ENCODE measurements around the gene TBC1D1. TPM values are rescaled to one million over a fixed set of nuclear protein-coding genes. Genes with fewer than 3 reads are reported as not detected.

TBC1D1 gene
- total and polyA plus RNA-seq, 8 donors: 53.3 to 78.9 (median 71.1) TPM

GRCh38 chr4:37981844-37982720 is 91.2 kb downstream of the TBC1D1 start:
- no peak for TF ChIP-seq CTCF (IDR thresholded peaks at IDR 0.05)
- intact Hi-C loops (cut with DNase I): no loop called here

GRCh38 chr4:37982736-37983135 is 91.9 kb downstream of the TBC1D1 start:
- no peaks in the 10 kb centered on the region for H3K9me3 ChIP-seq
- TF ChIP-seq CTCF (IDR thresholded peaks at IDR 0.05): no peak
- peak overlapping the region in 1 of 2 donors; percentile 1 for H3K27ac ChIP-seq
- no peaks in the 10 kb centered on the region for H3K27me3 ChIP-seq
- no peak overlapping the region for H3K4me3 ChIP-seq
- H3K4me1 ChIP-seq: peaks cover 0 to 56% of the 10 kb centered on the region in 2 donors
- DNase-seq: no peak
- ATAC-seq: no peak
- H3K36me3 ChIP-seq: no peaks in the 10 kb centered on the region
- intact Hi-C loops (cut with DNase I): no loop called here

More at GRCh38 chr4:37981844-37982720, 91.2 kb downstream of the TBC1D1 start:
- no peaks in the 10 kb centered on the region for H3K36me3 ChIP-seq
- H3K4me1 ChIP-seq: peaks cover 0 to 55% of the 10 kb centered on the region in 2 donors
- DNase-seq (no peak), ATAC-seq (no peak)
- H3K27ac ChIP-seq: peak overlapping the region in 1 of 2 donors; percentile 9
- no peaks in the 10 kb centered on the region for H3K27me3 ChIP-seq
- no peaks in the 10 kb centered on the region for H3K9me3 ChIP-seq
- no peak overlapping the region for H3K4me3 ChIP-seq

GRCh38 chr4:37983951-37984350 is 93.1 kb downstream of the TBC1D1 start:
- H3K4me1 ChIP-seq: peaks cover 5 to 54% of the 10 kb centered on the region in 2 donors
- no peaks in the 10 kb centered on the region for H3K36me3 ChIP-seq
- no peak for TF ChIP-seq CTCF (IDR thresholded peaks at IDR 0.05)
- H3K9me3 ChIP-seq: no peaks in the 10 kb centered on the region
- no peak overlapping the region for H3K4me3 ChIP-seq
- no peak overlapping the region for H3K27ac ChIP-seq
- DNase-seq (no peak), ATAC-seq (no peak)
- intact Hi-C loops (cut with DNase I): no loop called here
- no peaks in the 10 kb centered on the region for H3K27me3 ChIP-seq

- no peak overlapping the region for H3K27ac ChIP-seq
- no peak for TF ChIP-seq CTCF (IDR thresholded peaks at IDR 0.05)
- no peaks in the 10 kb centered on the region for H3K27me3 ChIP-seq
- H3K36me3 ChIP-seq: no peaks in the 10 kb centered on the region
- H3K4me3 ChIP-seq: no peak overlapping the region
- no peaks in the 10 kb centered on the region for H3K9me3 ChIP-seq
- ATAC-seq (no peak), DNase-seq (no peak)
- H3K4me1 ChIP-seq: peaks cover 17 to 55% of the 10 kb centered on the region in 2 donors
- intact Hi-C loops (cut with DNase I): no loop called here
These were observed 94.9 kb downstream of the TBC1D1 start for GRCh38 chr4:37985730-37986275.

- intact Hi-C loops (cut with DNase I): no loop called here
- H3K9me3 ChIP-seq: no peaks in the 10 kb centered on the region
- ATAC-seq (peak; percentile 18), DNase-seq (no peak)
- H3K36me3 ChIP-seq: no peaks in the 10 kb centered on the region
- no peak for TF ChIP-seq CTCF (IDR thresholded peaks at IDR 0.05)
- no peak overlapping the region for H3K4me3 ChIP-seq
- peaks cover 17 to 42% of the 10 kb centered on the region in 2 donors for H3K4me1 ChIP-seq
- H3K27me3 ChIP-seq: no peaks in the 10 kb centered on the region
- H3K27ac ChIP-seq: peak overlapping the region in 1 of 2 donors; percentile 67
These were observed 97.8 kb downstream of the TBC1D1 start for GRCh38 chr4:37988670-37989069.

All from left lung (tissue), 10 donors.